Measurements from ENCODE around the gene SLC25A25. TPM values are rescaled to one million over a fixed set of nuclear protein-coding genes. Genes with fewer than 3 reads are reported as not detected.
A peak's percentile ranks its signal among the peaks of the same experiment; 100 is the strongest.

Gene SLC25A25
- total and polyA plus RNA-seq, 2 donors (not counting 3 experiments of a cell fraction or from before 2014, with no cell fraction given): 18.1 to 20.2 TPM

DNA sequence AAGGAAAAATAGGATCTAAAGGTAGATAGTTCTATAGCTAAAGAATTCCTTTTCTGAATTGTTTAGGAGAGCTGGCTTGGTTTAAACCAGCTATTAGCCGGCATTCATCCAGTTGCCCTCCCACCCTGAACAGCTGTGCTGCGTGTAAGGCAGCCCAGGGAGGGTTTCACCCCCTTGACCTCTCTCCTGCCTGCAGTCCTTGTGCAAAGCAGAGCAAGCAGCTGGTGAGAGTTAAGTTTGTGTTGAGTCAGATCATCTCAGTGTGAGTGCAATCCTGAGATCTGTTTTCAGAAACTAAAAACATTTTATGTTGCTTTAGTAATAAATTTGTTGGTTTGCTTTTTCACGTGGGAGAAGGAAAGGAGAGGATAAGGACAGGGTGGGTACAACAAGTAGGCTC, 13.0 kb downstream of the SLC25A25 start:
- Histone ChIP-seq H2AFZ (ENCODE audit: low read depth, low read length) (no peak overlapping the region), H3K27ac (ENCODE audit: insufficient read depth, low read depth, low read length) (no peak overlapping the region), H4K20me1 (replicated peaks; ENCODE audit: control insufficient read depth, extremely low read depth, insufficient read depth, low read length) (no peaks in the 10 kb centered on the region), H3K79me2 (ENCODE audit: control insufficient read depth, insufficient read depth, low read length) (peaks cover 22% of the 10 kb centered on the region), H3K9me3 (replicated peaks; ENCODE audit: control insufficient read depth, insufficient read depth, low read length) (no peaks in the 10 kb centered on the region), H3K4me2 (ENCODE audit: insufficient read depth, low read length) (no peak overlapping the region), H3K9ac (replicated peaks; ENCODE audit: extremely low read depth, insufficient read depth, low read length) (no peak overlapping the region), H3K27me3 (ENCODE audit: control insufficient read depth in 2 of 2, insufficient read depth in 2 of 2, low read length in 2 of 2) (no peaks in the 10 kb centered on the region), H3K9me1 (replicated peaks; ENCODE audit: control insufficient read depth, extremely low read depth, insufficient read depth, low read length) (no peaks in the 10 kb centered on the region), H3K4me3 (replicated peaks in 1 of 3; ENCODE audit: insufficient read depth in 1 of 3, low read depth in 1 of 3, low read length in 3 of 3) (no peak overlapping the region), H3K36me3 (ENCODE audit: control insufficient read depth in 2 of 2, extremely low read depth in 1 of 2, insufficient read depth in 2 of 2, low read length in 2 of 2) (no peaks in the 10 kb centered on the region), H3K4me1 (ENCODE audit: control insufficient read depth, extremely low read depth, insufficient read depth, low read length) (peaks cover 18% of the 10 kb centered on the region)
- CTCF ChIA-PET: interaction anchor here (0.7 to 1.8 kb wide), 4 partner anchors 9 to 37 kb away, joined by 3 to 10 read pairs (median 8); no protein-coding TSS in a partner anchor
- intact Hi-C loops (cut with micrococcal nuclease) (loop anchor here (5.0 kb wide), 1 partner anchor 44 kb away; no protein-coding TSS in a partner anchor), dilution Hi-C loops (cut with MboI; ENCODE audit: extremely low pct_ligation_motif_present, low sequenced_read_pairs) (no loop called here)
- TF ChIP-seq JUN (IDR thresholded peaks at IDR 0.05; ENCODE audit: borderline replicate concordance, insufficient read depth, insufficient read length, low read depth): no peak
- no peak for TF ChIP-seq MYC (IDR thresholded peaks at IDR 0.05; ENCODE audit: low read depth, low read length)
- TF ChIP-seq POLR2A (IDR thresholded peaks at IDR 0.05; ENCODE audit: low read depth, low read length): no peak
- TF ChIP-seq POLR2AphosphoS5 (IDR thresholded peaks at IDR 0.05; ENCODE audit: insufficient read depth, low read depth, low read length): no peak
- no peak for TF ChIP-seq FOS (IDR thresholded peaks at IDR 0.05; ENCODE audit: borderline replicate concordance, insufficient read depth, low read length)
- no peak for TF ChIP-seq GATA2 (IDR thresholded peaks at IDR 0.05; ENCODE audit: insufficient read depth, insufficient read length, low read depth, low read length)
- no peak for TF ChIP-seq MAX (IDR thresholded peaks at IDR 0.05; ENCODE audit: insufficient read depth, insufficient read length)
- TF ChIP-seq EZH2 (IDR thresholded peaks at IDR 0.05; ENCODE audit: borderline replicate concordance, low read depth, low read length, severe bottlenecking): no peak
- TF ChIP-seq, protein P1, sequence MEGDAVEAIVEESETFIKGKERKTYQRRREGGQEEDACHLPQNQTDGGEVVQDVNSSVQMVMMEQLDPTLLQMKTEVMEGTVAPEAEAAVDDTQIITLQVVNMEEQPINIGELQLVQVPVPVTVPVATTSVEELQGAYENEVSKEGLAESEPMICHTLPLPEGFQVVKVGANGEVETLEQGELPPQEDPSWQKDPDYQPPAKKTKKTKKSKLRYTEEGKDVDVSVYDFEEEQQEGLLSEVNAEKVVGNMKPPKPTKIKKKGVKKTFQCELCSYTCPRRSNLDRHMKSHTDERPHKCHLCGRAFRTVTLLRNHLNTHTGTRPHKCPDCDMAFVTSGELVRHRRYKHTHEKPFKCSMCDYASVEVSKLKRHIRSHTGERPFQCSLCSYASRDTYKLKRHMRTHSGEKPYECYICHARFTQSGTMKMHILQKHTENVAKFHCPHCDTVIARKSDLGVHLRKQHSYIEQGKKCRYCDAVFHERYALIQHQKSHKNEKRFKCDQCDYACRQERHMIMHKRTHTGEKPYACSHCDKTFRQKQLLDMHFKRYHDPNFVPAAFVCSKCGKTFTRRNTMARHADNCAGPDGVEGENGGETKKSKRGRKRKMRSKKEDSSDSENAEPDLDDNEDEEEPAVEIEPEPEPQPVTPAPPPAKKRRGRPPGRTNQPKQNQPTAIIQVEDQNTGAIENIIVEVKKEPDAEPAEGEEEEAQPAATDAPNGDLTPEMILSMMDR (IDR thresholded peaks at IDR 0.05; ENCODE audit: extremely low read depth in 1 of 2, insufficient read depth in 1 of 2, low read depth in 1 of 2, low read length in 2 of 2): no peak
- POLR2A ChIA-PET: interaction anchor here (1.6 kb wide), 1 partner anchor 13 kb away, joined by 3 read pairs; the partner anchor contains the start of genes NAIF1 and SLC25A25
- BruUV-seq (replicated peaks): no TSS peak
- FAIRE-seq (no peak), DNase-seq (ENCODE audit: low read depth, low spot score) (peak; percentile 41)

Measured in endothelial cell of umbilical vein (primary cell).